K562 (cell line): ENCODE results near the gene MFSD2B. TPM values are rescaled to one million over a fixed set of nuclear protein-coding genes. Genes with fewer than 3 reads are reported as not detected.

Experiments used
- ATF7 ChIP-seq: fragments of 450-650 bp; IDR thresholded peaks from 2 replicates; pipeline ENCODE4 v1.7.1; 2014; ENCODE audit warnings: mild to moderate bottlenecking, moderate library complexity
- BCL6 ChIP-seq: fragments of 250-450 bp; sonication (Bioruptor Pico); IDR thresholded peaks from 2 replicates; pipeline ENCODE4 v1.4.0; 2020
- CREBBP ChIP-seq: IDR thresholded peaks from one replicate; pipeline ENCODE4 v1.6.1; 2012; ENCODE audit warnings: low read depth, mild to moderate bottlenecking, control low read depth, inconsistent platforms, low read length
- FOSL1 ChIP-seq: fragments of 200-800 bp; sonication (Bioruptor generic); conservative IDR thresholded peaks from 2 replicates; pipeline ENCODE4 v1.6.1; 2016; ENCODE audit warnings: missing genetic modification characterization, missing compliant biosample characterization
- GATA2 ChIP-seq: sonication (generic); formaldehyde crosslinking; IDR thresholded peaks from 2 replicates; pipeline ENCODE4 v1.4.0; 2020; ENCODE audit warnings: mild to moderate bottlenecking, missing genetic modification reagents
- KDM4B ChIP-seq, 2 experiments: fragments of 450-650 bp in 1 of 2; sonication (generic) in 1 of 2; IDR thresholded peaks; 2 replicates each; pipeline ENCODE4 v1.6.1; 2016 to 2017; ENCODE audit warnings: borderline replicate concordance in 2 of 2, antibody characterized with exemption in 1 of 2, low read depth in 1 of 2, mild to moderate bottlenecking in 1 of 2
- KLF16 ChIP-seq: IDR thresholded peaks from 2 replicates; pipeline ENCODE4 v1.6.1; 2016; ENCODE audit warnings: antibody characterized with exemption
- MCM2 ChIP-seq: fragments of 450-650 bp; IDR thresholded peaks from 2 replicates; pipeline ENCODE4 v1.6.1; 2017; ENCODE audit warnings: low read depth, mild to moderate bottlenecking
- NCOA2 ChIP-seq, 2 experiments: fragments of 450-650 bp; IDR thresholded peaks; 2 replicates each; pipeline ENCODE4 v1.6.1; 2018; ENCODE audit warnings: mild to moderate bottlenecking in 2 of 2, moderate library complexity in 1 of 2; ENCODE audit not compliant: partially characterized antibody in 2 of 2
- NCOA4 ChIP-seq: fragments of 450-650 bp; IDR thresholded peaks from 2 replicates; pipeline ENCODE4 v1.6.1; 2018; ENCODE audit warnings: mild to moderate bottlenecking; ENCODE audit not compliant: partially characterized antibody
- PTTG1 ChIP-seq: fragments of 450-650 bp; IDR thresholded peaks from 2 replicates; pipeline ENCODE4 v1.6.1; 2016; ENCODE audit warnings: low read depth, mild to moderate bottlenecking, missing genetic modification characterization, missing compliant biosample characterization
- RAD21 ChIP-seq, 2 experiments: fragments of 250-450 bp in 1 of 2; fragments of 450-650 bp in 1 of 2; sonication (Bioruptor Pico) in 1 of 2; formaldehyde crosslinking in 1 of 2; IDR thresholded peaks in 1 of 2; conservative IDR thresholded peaks in 1 of 2; 2 replicates each; pipeline versions ENCODE4 v1.4.0 to v1.8.0; 2020 to 2022; ENCODE audit warnings: mild to moderate bottlenecking in 2 of 2, moderate library complexity in 1 of 2
- RBM39 ChIP-seq: fragments of 200-400 bp; formaldehyde crosslinking; optimal IDR thresholded peaks from 2 replicates; pipeline ENCODE3; 2018; ENCODE audit warnings: low read depth, low read length
- SMAD4 ChIP-seq: fragments of 250-450 bp; sonication (Bioruptor Pico); conservative IDR thresholded peaks from 2 replicates; pipeline ENCODE4 v1.8.0; 2021; ENCODE audit warnings: inconsistent platforms, mild to moderate bottlenecking, moderate library complexity
- SP2 ChIP-seq: IDR thresholded peaks from 2 replicates; pipeline ENCODE4 v1.6.1; 2011; ENCODE audit warnings: mild to moderate bottlenecking, low read depth, low read length, moderate library complexity; ENCODE audit not compliant: poor library complexity, severe bottlenecking; ENCODE audit errors: extremely low read depth
- SRSF7 ChIP-seq: fragments of 200-400 bp; formaldehyde crosslinking; optimal IDR thresholded peaks from 2 replicates; pipeline ENCODE3; 2017; ENCODE audit warnings: mild to moderate bottlenecking, low read depth, low read length
- ZNF24 ChIP-seq: fragments of 450-650 bp; IDR thresholded peaks from 2 replicates; pipeline ENCODE4 v1.6.1; 2016
- polyA plus RNA-seq, 8 experiments: library from polyadenylated mRNA; depleted of rRNA in 4 of 8; stranded (reverse) in 5 of 8; unstranded in 3 of 8; fragments of >200 nt; fragmentation: Nextera tagmentation in 2 of 8; fragmentation: Illumina TruSeq in 1 of 8; extraction: Ambion mirVana in 2 of 8; extraction: Trizol in 1 of 8; gene quantifications; 2 replicates each; pipeline versions ENCODE4 v1.2.1 to v1.2.3, GENCODE V29; 2011 to 2014; ENCODE audit warnings: inconsistent platforms in 1 of 8, missing spikeins in 1 of 8
- total RNA-seq, 7 experiments: library from RNA; depleted of rRNA in 6 of 7; stranded (reverse); fragments of >200 nt in 6 of 7; fragmentation: Illumina TruSeq in 2 of 7; extraction: Trizol in 2 of 7; gene quantifications; 2 replicates each; pipeline versions ENCODE4 v1.2.1 to v1.2.3, GENCODE V29; 2011 to 2021; ENCODE audit warnings: low replicate concordance in 1 of 7
- TF ChIP-seq, protein P1 (sequence below): fragments of 450-650 bp; formaldehyde crosslinking; IDR thresholded peaks from 2 replicates; pipeline ENCODE4 v1.4.0; 2022; ENCODE audit warnings: missing genetic modification characterization
- TF ChIP-seq, protein P2 (sequence below): fragments of 250-450 bp; sonication (Bioruptor Pico); IDR thresholded peaks from 2 replicates; pipeline ENCODE4 v1.9.0; 2021; ENCODE audit warnings: mild to moderate bottlenecking, inconsistent platforms
- TF ChIP-seq, protein P3 (sequence below): fragments of 450-650 bp; IDR thresholded peaks from 2 replicates; pipeline ENCODE4 v1.6.1; 2018; ENCODE audit not compliant: partially characterized antibody
- TF ChIP-seq, protein P4 (sequence below): fragments of 250-450 bp; sonication (Bioruptor Pico); IDR thresholded peaks from 2 replicates; pipeline ENCODE4 v1.6.1; 2021; ENCODE audit warnings: mild to moderate bottlenecking

The MFSD2B gene
- total and polyA plus RNA-seq, 9 of the 15 experiments (the other 6 are each of a cell fraction or from before 2014, with no cell fraction given) = 2.6 to 10.9 (median 6.8) TPM

DNA sequence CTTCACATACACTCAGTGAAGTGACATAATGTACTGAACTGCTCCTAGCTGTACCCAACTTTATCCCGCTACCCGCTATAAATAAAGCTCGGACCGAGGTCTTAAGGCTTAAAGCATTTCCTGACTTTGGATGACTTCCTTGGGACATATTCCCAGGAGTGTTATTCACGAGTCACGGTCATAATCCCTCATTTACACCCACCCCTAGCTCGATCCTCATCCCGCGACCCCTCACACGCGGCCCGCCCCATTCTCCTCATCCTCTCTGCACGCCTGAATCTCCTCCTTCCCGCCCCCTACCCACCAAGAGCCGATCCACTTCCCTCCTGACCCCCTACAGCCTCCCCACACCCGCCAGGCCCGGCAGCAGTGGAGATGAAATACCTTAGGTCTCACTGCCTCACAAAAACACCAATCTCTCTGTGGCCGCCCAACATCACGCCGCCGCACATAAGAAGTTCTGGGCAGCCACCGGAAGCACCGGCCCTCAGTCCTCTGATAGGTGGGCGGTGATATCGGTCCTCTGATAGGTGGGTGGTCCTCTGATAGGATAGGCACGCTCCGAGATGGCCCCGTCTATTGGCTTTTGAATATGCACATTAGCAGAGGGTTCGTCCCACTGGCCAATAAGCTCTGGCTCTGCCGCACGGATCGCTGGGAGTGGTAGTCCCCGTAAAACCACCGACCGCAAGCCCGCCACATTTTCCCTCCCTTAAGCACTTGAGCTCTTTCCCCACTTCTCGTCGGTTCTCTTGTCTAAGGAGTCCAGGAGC lies 37.2 kb downstream of the MFSD2B start, which contains the start of gene WDCP (continued):
- TF ChIP-seq ZNF24 (no peak), SP2 (peak; percentile 88), PTTG1 (tag) (no peak), GATA2 (CRISPR knock-in tag) (no peak), FOSL1 (no peak), NCOA2 (IDR thresholded peaks at IDR 0.05; ENCODE audit: partially characterized antibody in 2 of 2) (no peak), ATF7 (peak; percentile 70; the same call in 1 of the 2 replicates), SMAD4 (no peak), RBM39 (no peak), CREBBP (no peak), RAD21 (CRISPR knock-in tag; conservative IDR thresholded peaks at IDR 0.05 in 1 of 2, IDR thresholded peaks at IDR 0.05 in 1 of 2) (no peak), NCOA4 (no peak), KLF16 (no peak), KDM4B (IDR thresholded peaks at IDR 0.05; ENCODE audit: borderline replicate concordance in 2 of 2, low read depth in 1 of 2) (no peak), BCL6 (CRISPR knock-in tag) (no peak), SRSF7 (no peak), MCM2 (no peak)
- TF ChIP-seq, protein P1, sequence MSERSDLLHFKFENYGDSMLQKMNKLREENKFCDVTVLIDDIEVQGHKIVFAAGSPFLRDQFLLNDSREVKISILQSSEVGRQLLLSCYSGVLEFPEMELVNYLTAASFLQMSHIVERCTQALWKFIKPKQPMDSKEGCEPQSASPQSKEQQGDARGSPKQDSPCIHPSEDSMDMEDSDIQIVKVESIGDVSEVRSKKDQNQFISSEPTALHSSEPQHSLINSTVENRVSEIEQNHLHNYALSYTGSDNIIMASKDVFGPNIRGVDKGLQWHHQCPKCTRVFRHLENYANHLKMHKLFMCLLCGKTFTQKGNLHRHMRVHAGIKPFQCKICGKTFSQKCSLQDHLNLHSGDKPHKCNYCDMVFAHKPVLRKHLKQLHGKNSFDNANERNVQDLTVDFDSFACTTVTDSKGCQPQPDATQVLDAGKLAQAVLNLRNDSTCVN (CRISPR knock-in tag) = peak; percentile 86; the same call in 1 of the 2 replicates
- TF ChIP-seq, protein P2, sequence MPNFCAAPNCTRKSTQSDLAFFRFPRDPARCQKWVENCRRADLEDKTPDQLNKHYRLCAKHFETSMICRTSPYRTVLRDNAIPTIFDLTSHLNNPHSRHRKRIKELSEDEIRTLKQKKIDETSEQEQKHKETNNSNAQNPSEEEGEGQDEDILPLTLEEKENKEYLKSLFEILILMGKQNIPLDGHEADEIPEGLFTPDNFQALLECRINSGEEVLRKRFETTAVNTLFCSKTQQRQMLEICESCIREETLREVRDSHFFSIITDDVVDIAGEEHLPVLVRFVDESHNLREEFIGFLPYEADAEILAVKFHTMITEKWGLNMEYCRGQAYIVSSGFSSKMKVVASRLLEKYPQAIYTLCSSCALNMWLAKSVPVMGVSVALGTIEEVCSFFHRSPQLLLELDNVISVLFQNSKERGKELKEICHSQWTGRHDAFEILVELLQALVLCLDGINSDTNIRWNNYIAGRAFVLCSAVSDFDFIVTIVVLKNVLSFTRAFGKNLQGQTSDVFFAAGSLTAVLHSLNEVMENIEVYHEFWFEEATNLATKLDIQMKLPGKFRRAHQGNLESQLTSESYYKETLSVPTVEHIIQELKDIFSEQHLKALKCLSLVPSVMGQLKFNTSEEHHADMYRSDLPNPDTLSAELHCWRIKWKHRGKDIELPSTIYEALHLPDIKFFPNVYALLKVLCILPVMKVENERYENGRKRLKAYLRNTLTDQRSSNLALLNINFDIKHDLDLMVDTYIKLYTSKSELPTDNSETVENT = no peak
- TF ChIP-seq, protein P3, sequence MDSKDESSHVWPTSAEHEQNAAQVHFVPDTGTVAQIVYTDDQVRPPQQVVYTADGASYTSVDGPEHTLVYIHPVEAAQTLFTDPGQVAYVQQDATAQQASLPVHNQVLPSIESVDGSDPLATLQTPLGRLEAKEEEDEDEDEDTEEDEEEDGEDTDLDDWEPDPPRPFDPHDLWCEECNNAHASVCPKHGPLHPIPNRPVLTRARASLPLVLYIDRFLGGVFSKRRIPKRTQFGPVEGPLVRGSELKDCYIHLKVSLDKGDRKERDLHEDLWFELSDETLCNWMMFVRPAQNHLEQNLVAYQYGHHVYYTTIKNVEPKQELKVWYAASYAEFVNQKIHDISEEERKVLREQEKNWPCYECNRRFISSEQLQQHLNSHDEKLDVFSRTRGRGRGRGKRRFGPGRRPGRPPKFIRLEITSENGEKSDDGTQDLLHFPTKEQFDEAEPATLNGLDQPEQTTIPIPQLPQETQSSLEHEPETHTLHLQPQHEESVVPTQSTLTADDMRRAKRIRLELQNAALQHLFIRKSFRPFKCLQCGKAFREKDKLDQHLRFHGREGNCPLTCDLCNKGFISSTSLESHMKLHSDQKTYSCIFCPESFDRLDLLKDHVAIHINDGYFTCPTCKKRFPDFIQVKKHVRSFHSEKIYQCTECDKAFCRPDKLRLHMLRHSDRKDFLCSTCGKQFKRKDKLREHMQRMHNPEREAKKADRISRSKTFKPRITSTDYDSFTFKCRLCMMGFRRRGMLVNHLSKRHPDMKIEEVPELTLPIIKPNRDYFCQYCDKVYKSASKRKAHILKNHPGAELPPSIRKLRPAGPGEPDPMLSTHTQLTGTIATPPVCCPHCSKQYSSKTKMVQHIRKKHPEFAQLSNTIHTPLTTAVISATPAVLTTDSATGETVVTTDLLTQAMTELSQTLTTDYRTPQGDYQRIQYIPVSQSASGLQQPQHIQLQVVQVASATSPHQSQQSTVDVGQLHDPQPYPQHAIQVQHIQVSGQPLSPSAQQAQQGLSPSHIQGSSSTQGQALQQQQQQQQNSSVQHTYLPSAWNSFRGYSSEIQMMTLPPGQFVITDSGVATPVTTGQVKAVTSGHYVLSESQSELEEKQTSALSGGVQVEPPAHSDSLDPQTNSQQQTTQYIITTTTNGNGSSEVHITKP = peak; percentile 15
- TF ChIP-seq, protein P4, sequence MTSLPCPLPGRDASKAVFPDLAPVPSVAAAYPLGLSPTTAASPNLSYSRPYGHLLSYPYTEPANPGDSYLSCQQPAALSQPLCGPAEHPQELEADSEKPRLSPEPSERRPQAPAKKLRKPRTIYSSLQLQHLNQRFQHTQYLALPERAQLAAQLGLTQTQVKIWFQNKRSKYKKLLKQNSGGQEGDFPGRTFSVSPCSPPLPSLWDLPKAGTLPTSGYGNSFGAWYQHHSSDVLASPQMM (CRISPR knock-in tag) = no peak
